HepG2 (cell line): ENCODE data around the gene USF1. TPM values are rescaled to one million over a fixed set of nuclear protein-coding genes. Genes with fewer than 3 reads are reported as not detected.

Experiments
- AGO2 ChIP-seq: fragments of 200-400 bp; formaldehyde crosslinking; optimal IDR thresholded peaks from 2 replicates; pipeline ENCODE3; 2017; ENCODE audit warnings: mild to moderate bottlenecking, low read depth, low read length, moderate library complexity
- DR1 ChIP-seq: sonication (generic); formaldehyde crosslinking; IDR thresholded peaks from 2 replicates; pipeline ENCODE4 v1.8.0; 2021; ENCODE audit warnings: mild to moderate bottlenecking, missing genetic modification reagents, inconsistent platforms
- ELF4 ChIP-seq: sonication (generic); formaldehyde crosslinking; IDR thresholded peaks from 2 replicates; pipeline ENCODE4 v1.5.0; 2020; ENCODE audit warnings: missing genetic modification reagents, mild to moderate bottlenecking, moderate library complexity, borderline replicate concordance
- FOSL2 ChIP-seq: sonication (generic); formaldehyde crosslinking; IDR thresholded peaks from 2 replicates; pipeline ENCODE4 v1.4.0; 2020; ENCODE audit warnings: missing genetic modification reagents
- FOXJ3 ChIP-seq: sonication (generic); formaldehyde crosslinking; IDR thresholded peaks from 2 replicates; pipeline ENCODE4 v1.4.0; 2020; ENCODE audit warnings: missing genetic modification reagents, mild to moderate bottlenecking, borderline replicate concordance
- HCFC1 ChIP-seq: fragments of 150-350 bp; IDR thresholded peaks from 2 replicates; pipeline ENCODE4 v1.6.1; 2014; ENCODE audit warnings: low read depth, low read length
- KAT8 ChIP-seq: IDR thresholded peaks from 2 replicates; pipeline ENCODE4 v1.6.1; 2016; ENCODE audit warnings: missing genetic modification reagents, missing compliant biosample characterization
- MIER2 ChIP-seq: IDR thresholded peaks from 2 replicates; pipeline ENCODE4 v1.6.1; 2016; ENCODE audit warnings: missing biosample characterization, missing genetic modification reagents
- MTA1 ChIP-seq: sonication (generic); formaldehyde crosslinking; IDR thresholded peaks from 2 replicates; pipeline ENCODE4 v1.4.0; 2020; ENCODE audit warnings: missing genetic modification reagents, mild to moderate bottlenecking, borderline replicate concordance
- RAD51 ChIP-seq: fragments of 450-650 bp; IDR thresholded peaks from 2 replicates; pipeline ENCODE4 v1.6.1; 2016; ENCODE audit warnings: borderline replicate concordance
- SIN3A ChIP-seq: IDR thresholded peaks from 2 replicates; pipeline ENCODE4 v1.6.1; 2011; ENCODE audit warnings: low read depth, mild to moderate bottlenecking, control low read depth, low read length, borderline replicate concordance
- SP2 ChIP-seq: sonication (generic); formaldehyde crosslinking; IDR thresholded peaks from 2 replicates; pipeline ENCODE4 v1.5.1; 2020; ENCODE audit warnings: mild to moderate bottlenecking, missing genetic modification reagents
- TRAFD1 ChIP-seq: sonication (generic); formaldehyde crosslinking; IDR thresholded peaks from 2 replicates; pipeline ENCODE4 v1.5.1; 2020; ENCODE audit warnings: missing genetic modification reagents, mild to moderate bottlenecking, borderline replicate concordance
- U2AF2 ChIP-seq: fragments of 200-400 bp; formaldehyde crosslinking; IDR thresholded peaks from 2 replicates; pipeline ENCODE4 v1.6.1; 2017; ENCODE audit warnings: low read depth, mild to moderate bottlenecking, low read length
- YEATS4 ChIP-seq: sonication (generic); formaldehyde crosslinking; IDR thresholded peaks from 2 replicates; pipeline ENCODE4 v1.4.0; 2020; ENCODE audit warnings: missing genetic modification reagents, borderline replicate concordance
- ZNF24 ChIP-seq: fragments of 450-650 bp; IDR thresholded peaks from 2 replicates; pipeline ENCODE4 v1.6.1; 2017; ENCODE audit warnings: antibody characterized with exemption, mild to moderate bottlenecking
- ZNF280D ChIP-seq: sonication (generic); formaldehyde crosslinking; IDR thresholded peaks from 2 replicates; pipeline ENCODE4 v1.5.1; 2020; ENCODE audit warnings: mild to moderate bottlenecking, missing genetic modification reagents
- ZNF816 ChIP-seq: sonication (generic); formaldehyde crosslinking; IDR thresholded peaks from 2 replicates; pipeline ENCODE4 v1.8.0; 2022; ENCODE audit warnings: missing genetic modification reagents, mild to moderate bottlenecking, borderline replicate concordance
- ZNF83 ChIP-seq: sonication (generic); formaldehyde crosslinking; IDR thresholded peaks from 2 replicates; pipeline ENCODE4 v1.4.0; 2020; ENCODE audit warnings: missing genetic modification reagents, mild to moderate bottlenecking, borderline replicate concordance
- polyA plus RNA-seq, 8 experiments: library from polyadenylated mRNA; depleted of rRNA in 3 of 8; stranded (reverse) in 7 of 8; unstranded in 1 of 8; fragments of >200 nt; fragmentation: Illumina TruSeq in 4 of 8; extraction: Trizol in 4 of 8; gene quantifications; 2 replicates each; pipeline versions ENCODE4 v1.2.1 to v1.2.3, GENCODE V29; 2011 to 2016; ENCODE audit warnings: low read depth in 4 of 8, missing spikeins in 1 of 8, mixed read lengths in 1 of 8; ENCODE audit not compliant: insufficient read depth in 1 of 8
- total RNA-seq, 5 experiments: library from RNA; depleted of rRNA; stranded (reverse); fragments of >200 nt; fragmentation: Illumina TruSeq; extraction: Trizol; gene quantifications; 2 replicates each; pipeline ENCODE4 v1.2.3, GENCODE V29; 2016; ENCODE audit warnings: low read depth in 1 of 5
- TF ChIP-seq, protein P1 (sequence below): sonication (generic); formaldehyde crosslinking; IDR thresholded peaks from 2 replicates; pipeline ENCODE4 v1.4.0; 2020; ENCODE audit warnings: missing genetic modification reagents
- TF ChIP-seq, protein P2 (sequence below): sonication (generic); formaldehyde crosslinking; IDR thresholded peaks from 2 replicates; pipeline ENCODE4 v1.8.0; 2022; ENCODE audit warnings: mild to moderate bottlenecking, missing genetic modification reagents, moderate library complexity

Gene USF1
- total and polyA plus RNA-seq, 2 of the 13 experiments (the other 11 are each of a cell fraction or from before 2014, with no cell fraction given): 26.9 to 39.4 TPM

GRCh38 chr1:161021165-161021969 lies 24.4 kb downstream of the USF1 start (continued):
- TF ChIP-seq ZNF83: no peak
- TF ChIP-seq ZNF280D (CRISPR knock-in tag): peak; percentile 57; the same call in 1 of the 2 replicates
- TF ChIP-seq U2AF2: no peak
- TF ChIP-seq ELF4: 0 out of 2 replicates have a peak, but pooled peaks have one; percentile 51
- TF ChIP-seq AGO2: no peak
- TF ChIP-seq, protein P1, sequence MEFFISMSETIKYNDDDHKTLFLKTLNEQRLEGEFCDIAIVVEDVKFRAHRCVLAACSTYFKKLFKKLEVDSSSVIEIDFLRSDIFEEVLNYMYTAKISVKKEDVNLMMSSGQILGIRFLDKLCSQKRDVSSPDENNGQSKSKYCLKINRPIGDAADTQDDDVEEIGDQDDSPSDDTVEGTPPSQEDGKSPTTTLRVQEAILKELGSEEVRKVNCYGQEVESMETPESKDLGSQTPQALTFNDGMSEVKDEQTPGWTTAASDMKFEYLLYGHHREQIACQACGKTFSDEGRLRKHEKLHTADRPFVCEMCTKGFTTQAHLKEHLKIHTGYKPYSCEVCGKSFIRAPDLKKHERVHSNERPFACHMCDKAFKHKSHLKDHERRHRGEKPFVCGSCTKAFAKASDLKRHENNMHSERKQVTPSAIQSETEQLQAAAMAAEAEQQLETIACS (CRISPR knock-in tag): peak; percentile 53; the same call in 1 of the 2 replicates
- TF ChIP-seq DR1: 0 out of 2 replicates have a peak, but pooled peaks have one; percentile 33
- TF ChIP-seq SIN3A: 0 out of 2 replicates have a peak, but pooled peaks have one; percentile 29
- 0 out of 2 replicates have a peak, but pooled peaks have one; percentile 37 for TF ChIP-seq MIER2 (CRISPR knock-in tag)
- peak; percentile 73 for TF ChIP-seq KAT8 (CRISPR knock-in tag)
- TF ChIP-seq SP2: peak; percentile 86
- 0 out of 2 replicates have a peak, but pooled peaks have one; percentile 34 for TF ChIP-seq ZNF816 (CRISPR knock-in tag)
- peak; percentile 45; the same call in 1 of the 2 replicates for TF ChIP-seq FOXJ3
- peak; percentile 63 for TF ChIP-seq YEATS4 (CRISPR knock-in tag)
- TF ChIP-seq FOSL2: peak; percentile 24; the same call in 1 of the 2 replicates
- TF ChIP-seq TRAFD1 (CRISPR knock-in tag): no peak; the same call in 1 of the 2 replicates
- TF ChIP-seq, protein P2, sequence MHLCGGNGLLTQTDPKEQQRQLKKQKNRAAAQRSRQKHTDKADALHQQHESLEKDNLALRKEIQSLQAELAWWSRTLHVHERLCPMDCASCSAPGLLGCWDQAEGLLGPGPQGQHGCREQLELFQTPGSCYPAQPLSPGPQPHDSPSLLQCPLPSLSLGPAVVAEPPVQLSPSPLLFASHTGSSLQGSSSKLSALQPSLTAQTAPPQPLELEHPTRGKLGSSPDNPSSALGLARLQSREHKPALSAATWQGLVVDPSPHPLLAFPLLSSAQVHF: 0 out of 2 replicates have a peak, but pooled peaks have one; percentile 67
- no peak for TF ChIP-seq ZNF24
- TF ChIP-seq RAD51: no peak
- TF ChIP-seq HCFC1: 0 out of 2 replicates have a peak, but pooled peaks have one; percentile 6
- TF ChIP-seq MTA1 (CRISPR knock-in tag): 0 out of 2 replicates have a peak, but pooled peaks have one; percentile 38
